HEK293T (cell line): ENCODE results near the gene UPK3A.

Source experiments
- ARNT ChIP-seq: fragments of 450-650 bp; IDR thresholded peaks from 2 replicates; pipeline ENCODE4 v1.6.1; 2017; ENCODE audit warnings: mild to moderate bottlenecking
- BHLHE40 ChIP-seq: fragments of 450-650 bp; IDR thresholded peaks from 2 replicates; pipeline ENCODE4 v1.6.1; 2016; ENCODE audit warnings: mild to moderate bottlenecking, moderate library complexity, borderline replicate concordance
- CTBP1 ChIP-seq: fragments of 450-650 bp; IDR thresholded peaks from 2 replicates; pipeline ENCODE4 v1.6.1; 2016; ENCODE audit warnings: borderline replicate concordance
- ELF4 ChIP-seq: fragments of 450-650 bp; IDR thresholded peaks from 2 replicates; pipeline ENCODE4 v1.6.1; 2017; ENCODE audit warnings: antibody characterized with exemption
- FOXA1 ChIP-seq: fragments of 450-650 bp; IDR thresholded peaks from 2 replicates; pipeline ENCODE4 v1.6.1; 2016; ENCODE audit warnings: mild to moderate bottlenecking
- FOXK2 ChIP-seq: fragments of 450-650 bp; IDR thresholded peaks from 2 replicates; pipeline ENCODE4 v1.6.1; 2016; ENCODE audit warnings: mild to moderate bottlenecking
- L3MBTL2 ChIP-seq: fragments of 450-650 bp; conservative IDR thresholded peaks from 2 replicates; pipeline ENCODE4 v1.6.1; 2016; ENCODE audit warnings: mild to moderate bottlenecking

- no peak for TF ChIP-seq FOXA1
- no peak for TF ChIP-seq L3MBTL2
- no peak for TF ChIP-seq FOXK2
- TF ChIP-seq CTBP1, result no peak
- TF ChIP-seq BHLHE40, result no peak
- TF ChIP-seq ELF4, result no peak
- TF ChIP-seq ARNT, result no peak
These were observed 31.6 kb upstream of the UPK3A start for GRCh38 chr22:45253039-45253641.
